Ishikawa (cell line): ENCODE measurements around the gene CDK5.

ENCODE experiments used
- CEBPB ChIP-seq: IDR thresholded peaks from 2 replicates; pipeline ENCODE4 v1.6.1; 2012
- CREB1 ChIP-seq: IDR thresholded peaks from 2 replicates; pipeline ENCODE4 v1.6.1; 2012; ENCODE audit warnings: low read depth
- EGR1 ChIP-seq: IDR thresholded peaks from 2 replicates; pipeline ENCODE4 v1.6.1; 2012
- EP300 ChIP-seq: IDR thresholded peaks from 2 replicates; pipeline ENCODE4 v1.6.1; 2012; ENCODE audit warnings: borderline replicate concordance
- FOXM1 ChIP-seq: IDR thresholded peaks from 2 replicates; pipeline ENCODE4 v1.6.1; 2012; ENCODE audit warnings: low read depth, borderline replicate concordance
- MAX ChIP-seq: IDR thresholded peaks from 2 replicates; pipeline ENCODE4 v1.6.1; 2012
- NFIC ChIP-seq: IDR thresholded peaks from 2 replicates; pipeline ENCODE4 v1.6.1; 2012
- RAD21 ChIP-seq: IDR thresholded peaks from 2 replicates; pipeline ENCODE4 v1.6.1; 2012; ENCODE audit warnings: low read depth
- REST ChIP-seq: IDR thresholded peaks from 2 replicates; pipeline ENCODE4 v1.6.1; 2012; ENCODE audit warnings: low read depth, mild to moderate bottlenecking
- TAF1 ChIP-seq: IDR thresholded peaks from 2 replicates; pipeline ENCODE4 v1.6.1; 2012; ENCODE audit warnings: low read depth, mild to moderate bottlenecking
- TCF12 ChIP-seq: IDR thresholded peaks from 2 replicates; pipeline ENCODE4 v1.6.1; 2012; ENCODE audit warnings: low read depth
- TEAD4 ChIP-seq: IDR thresholded peaks from 2 replicates; pipeline ENCODE4 v1.6.1; 2012
- USF1 ChIP-seq: IDR thresholded peaks from 2 replicates; pipeline ENCODE4 v1.6.1; 2012
- YY1 ChIP-seq: IDR thresholded peaks from 2 replicates; pipeline ENCODE4 v1.6.1; 2012; ENCODE audit warnings: low read depth
- ZBTB7A ChIP-seq: IDR thresholded peaks from 2 replicates; pipeline ENCODE4 v1.6.1; 2012; ENCODE audit warnings: low read depth

Gene CDK5

GRCh38 chr7:151027728-151028130, 30.0 kb downstream of the CDK5 start:
- TF ChIP-seq USF1 = peak; percentile 81

- TF ChIP-seq USF1 (no peak), RAD21 (no peak), MAX (no peak), TEAD4 (no peak), REST (no peak)
Measured at GRCh38 chr7:151025924-151026671, 31.6 kb downstream of the CDK5 start.

GRCh38 chr7:151024435-151025056, 33.2 kb downstream of the CDK5 start, which contains the start of gene ATG9B:
ATG9B (minus strand) TSS chr7:151024494; CDS start chr7:151024423, 71 bp downstream.
- TF ChIP-seq REST = no peak
- no peak for TF ChIP-seq TAF1
- no peak for TF ChIP-seq YY1
- no peak for TF ChIP-seq FOXM1
- no peak for TF ChIP-seq TEAD4
- no peak for TF ChIP-seq NFIC
- TF ChIP-seq TCF12 = no peak
- no peak for TF ChIP-seq CEBPB
- TF ChIP-seq MAX = no peak
- TF ChIP-seq EGR1 = no peak
- TF ChIP-seq ZBTB7A = no peak
- TF ChIP-seq USF1 = no peak
- no peak for TF ChIP-seq CREB1
- no peak for TF ChIP-seq RAD21
- TF ChIP-seq EP300 = no peak

- TF ChIP-seq EP300 (no peak), NFIC (no peak), TCF12 (no peak), ZBTB7A (no peak), TAF1 (no peak), FOXM1 (no peak), REST (no peak), MAX (no peak)
Measured at GRCh38 chr7:151023232-151023631, 34.5 kb downstream of the CDK5 start.
